ENCODE measurements around the gene WDR55.
"Not testable (repeated sequence)": the region's sequence is repeated elsewhere in the genome, so short reads cannot be mapped to it uniquely, and the experiment has no call there.

WDR55 gene

GRCh38 chr5:140635291-140636257 is 29.1 kb upstream of the WDR55 start:
- Mint-ChIP-seq H3K36me3 (no peaks in the 10 kb centered on the region), H3K4me1 (peaks cover 31% of the 10 kb centered on the region), H3K4me3 (no peak overlapping the region), H3K9me3 (no peaks in the 10 kb centered on the region), H3K27ac (no peak overlapping the region), H3K27me3 (peaks cover 3% of the 10 kb centered on the region)
- no peak for DNase-seq (ENCODE audit: low spot score in 2 of 2)
- ATAC-seq (ENCODE audit: low read depth) = no peak

- H3K4me1 Mint-ChIP-seq = peaks cover 30% of the 10 kb centered on the region
These were observed 27.2 kb upstream of the WDR55 start for GRCh38 chr5:140637371-140638100.

GRCh38 chr5:140638898-140639147 is 25.9 kb upstream of the WDR55 start:
- not testable (repeated sequence) for H3K9me3 Mint-ChIP-seq; H3K36me3 Mint-ChIP-seq; ATAC-seq (ENCODE audit: low read depth); DNase-seq (ENCODE audit: low spot score in 2 of 2); H3K27me3 Mint-ChIP-seq
- peak overlapping the region; percentile 92 for H3K27ac Mint-ChIP-seq
- peaks cover 21% of the 10 kb centered on the region for H3K4me1 Mint-ChIP-seq
- peak overlapping the region; percentile 94 for H3K4me3 Mint-ChIP-seq

More at GRCh38 chr5:140637371-140638100, 27.2 kb upstream of the WDR55 start:
- Mint-ChIP-seq H3K4me3 (no peak overlapping the region), H3K9me3 (no peaks in the 10 kb centered on the region), H3K27ac (peak overlapping the region; percentile 65), H3K36me3 (no peaks in the 10 kb centered on the region), H3K27me3 (no peaks in the 10 kb centered on the region)
- DNase-seq (ENCODE audit: low spot score in 2 of 2) (no peak), ATAC-seq (ENCODE audit: low read depth) (no peak)

GRCh38 chr5:140639148-140639981 is 25.3 kb upstream of the WDR55 start, which contains the start of gene TMCO6:
Gene TMCO6, plus strand, starts transcription at chr5:140639451. Its CDS starts 77 bp downstream, at chr5:140639528.
- no peaks in the 10 kb centered on the region for H3K9me3 Mint-ChIP-seq
- H3K27me3 Mint-ChIP-seq = no peaks in the 10 kb centered on the region
- peak within 1 kb of the TSS; percentile 94 for H3K4me3 Mint-ChIP-seq
- peaks cover 5% of the 10 kb centered on the region for H3K36me3 Mint-ChIP-seq
- H3K4me1 Mint-ChIP-seq = peaks cover 18% of the 10 kb centered on the region
- DNase-seq (ENCODE audit: low spot score in 2 of 2) (peak; percentile 86 to 91), ATAC-seq (ENCODE audit: low read depth) (peak; percentile 95)
- H3K27ac Mint-ChIP-seq = peak within 1 kb of the TSS; percentile 92

DNA sequence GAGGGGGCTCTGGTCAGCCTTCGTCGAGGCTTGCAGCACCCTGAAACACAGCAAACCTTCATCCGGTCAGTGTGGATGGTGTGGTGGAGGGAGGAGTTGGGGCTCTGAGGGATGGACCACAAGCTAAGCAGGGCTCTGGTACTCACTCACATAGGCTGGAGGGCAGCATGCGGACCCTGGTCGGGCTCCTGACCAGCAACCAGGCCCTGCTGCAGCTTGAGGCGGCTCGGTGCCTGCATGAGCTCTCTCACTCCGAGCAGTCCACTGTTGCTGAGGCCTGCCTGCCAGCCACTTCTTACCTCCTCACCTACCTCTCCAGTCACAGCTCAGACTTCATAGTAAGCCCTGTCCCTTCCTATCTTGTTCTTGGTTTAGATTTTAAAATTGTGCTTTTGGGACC is 23.0 kb upstream of the WDR55 start:
- DNase-seq (ENCODE audit: low spot score in 2 of 2) (no peak), ATAC-seq (ENCODE audit: low read depth) (no peak)
- H3K9me3 Mint-ChIP-seq = no peaks in the 10 kb centered on the region
- H3K36me3 Mint-ChIP-seq = peaks cover 8% of the 10 kb centered on the region
- peaks cover 22% of the 10 kb centered on the region for H3K4me1 Mint-ChIP-seq
- no peaks in the 10 kb centered on the region for H3K27me3 Mint-ChIP-seq
- no peak overlapping the region for H3K27ac Mint-ChIP-seq
- H3K4me3 Mint-ChIP-seq = no peak overlapping the region

GRCh38 chr5:140642718-140643117 is 22.0 kb upstream of the WDR55 start:
- DNase-seq (ENCODE audit: low spot score in 2 of 2) (no peak), ATAC-seq (ENCODE audit: low read depth) (no peak)
- H3K36me3 Mint-ChIP-seq = peaks cover 9% of the 10 kb centered on the region
- no peaks in the 10 kb centered on the region for H3K27me3 Mint-ChIP-seq
- H3K27ac Mint-ChIP-seq = no peak overlapping the region
- peaks cover 25% of the 10 kb centered on the region for H3K4me1 Mint-ChIP-seq
- H3K4me3 Mint-ChIP-seq = no peak overlapping the region
- H3K9me3 Mint-ChIP-seq = no peaks in the 10 kb centered on the region

DNA sequence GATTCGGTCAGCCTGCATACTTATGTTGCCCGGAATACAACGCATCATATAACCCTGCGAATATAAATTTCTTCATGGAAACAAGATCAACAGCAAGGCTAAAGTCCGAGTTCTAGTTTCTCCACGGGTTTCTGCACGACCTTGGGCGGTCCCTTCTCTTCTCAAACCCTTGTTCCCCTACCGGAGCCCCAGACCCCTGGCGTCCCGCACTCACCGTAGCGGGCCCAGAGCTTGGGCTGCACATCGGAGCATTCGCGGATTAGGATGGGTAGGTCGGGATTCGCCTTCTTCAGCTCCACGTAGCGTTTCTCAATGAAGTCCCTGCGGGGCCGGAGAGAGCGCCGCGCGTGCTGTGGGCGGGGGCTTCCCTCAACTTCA is 17.7 kb upstream of the WDR55 start:
- no peak for DNase-seq (ENCODE audit: low spot score in 2 of 2)
- Mint-ChIP-seq H3K4me3 (peak overlapping the region; percentile 100), H3K9me3 (no peaks in the 10 kb centered on the region), H3K27ac (peak overlapping the region; percentile 100), H3K4me1 (peaks cover 17% of the 10 kb centered on the region), H3K36me3 (peaks cover 19% of the 10 kb centered on the region), H3K27me3 (no peaks in the 10 kb centered on the region)
- ATAC-seq (ENCODE audit: low read depth) = peak; percentile 7

DNA sequence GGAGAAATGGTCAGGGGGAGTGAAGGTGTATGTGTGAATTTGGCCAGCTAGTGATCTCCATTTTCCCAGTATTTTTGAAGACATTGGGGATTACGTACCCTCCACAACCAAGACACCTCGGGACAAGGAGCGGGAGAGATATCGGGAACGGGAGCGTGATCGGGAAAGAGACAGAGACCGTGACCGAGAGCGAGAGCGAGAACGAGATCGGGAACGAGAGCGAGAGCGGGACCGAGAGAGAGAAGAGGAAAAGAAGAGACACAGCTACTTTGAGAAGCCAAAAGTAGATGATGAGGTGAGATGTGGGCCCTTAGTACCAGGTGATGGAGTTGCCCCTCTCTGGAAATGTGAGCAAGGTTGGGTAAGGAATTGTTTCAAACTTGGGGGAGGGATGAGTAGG is 5.8 kb upstream of the WDR55 start:
- peaks cover 47% of the 10 kb centered on the region for H3K36me3 Mint-ChIP-seq
- H3K4me1 Mint-ChIP-seq = no peaks in the 10 kb centered on the region
- no peaks in the 10 kb centered on the region for H3K9me3 Mint-ChIP-seq
- H3K27me3 Mint-ChIP-seq = no peaks in the 10 kb centered on the region
- ATAC-seq (ENCODE audit: low read depth) (no peak), DNase-seq (ENCODE audit: low spot score in 2 of 2) (no peak)
- H3K4me3 Mint-ChIP-seq = no peak overlapping the region
- no peak overlapping the region for H3K27ac Mint-ChIP-seq

DNA sequence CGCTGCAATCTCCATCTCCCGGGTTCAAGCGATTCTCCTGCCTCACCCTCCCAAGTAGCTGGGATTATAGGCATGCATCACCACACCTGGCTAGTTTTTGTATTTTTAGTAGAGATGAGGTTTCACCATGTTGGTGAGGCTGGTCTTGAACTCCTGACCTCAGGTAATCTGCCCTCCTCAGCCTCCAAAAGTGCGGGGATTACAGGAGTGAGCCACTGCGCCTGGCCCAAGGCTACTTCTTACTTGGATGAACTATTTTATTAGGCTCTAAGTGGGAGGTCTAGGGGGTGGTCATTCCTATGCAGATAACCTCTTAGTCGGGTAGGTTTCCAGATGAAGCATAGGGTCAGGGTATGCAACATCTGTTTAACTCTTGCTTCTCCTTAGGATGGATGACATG is 4.3 kb upstream of the WDR55 start:
- DNase-seq (ENCODE audit: low spot score in 2 of 2); H3K4me3 Mint-ChIP-seq; H3K27me3 Mint-ChIP-seq; H3K9me3 Mint-ChIP-seq; ATAC-seq (ENCODE audit: low read depth); H3K27ac Mint-ChIP-seq; H3K4me1 Mint-ChIP-seq: not testable (repeated sequence)
- peaks cover 38% of the 10 kb centered on the region for H3K36me3 Mint-ChIP-seq

DNA sequence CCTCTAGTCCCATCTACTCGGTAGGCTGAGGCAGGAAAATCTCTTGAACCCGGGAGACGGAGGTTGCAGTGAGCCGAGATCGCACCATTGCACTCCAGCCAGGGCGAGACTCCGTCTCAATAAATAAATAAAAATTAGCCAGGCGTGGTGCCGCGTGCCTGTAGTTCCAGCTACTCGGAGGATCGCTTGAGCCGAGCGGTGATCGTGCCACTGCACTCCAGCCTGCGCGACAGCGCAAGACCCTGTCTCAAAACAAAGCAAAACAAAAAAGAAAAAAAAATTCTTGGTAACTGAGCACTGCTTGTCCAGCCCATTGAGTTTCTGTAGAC is 710 bp upstream of the WDR55 start:
- Mint-ChIP-seq H3K27me3 (no peaks in the 10 kb centered on the region), H3K27ac (peak overlapping the region; percentile 95), H3K36me3 (peaks cover 35% of the 10 kb centered on the region), H3K9me3 (peaks cover 2% of the 10 kb centered on the region), H3K4me3 (peak overlapping the region; percentile 98), H3K4me1 (peaks cover 24% of the 10 kb centered on the region)
- ATAC-seq (ENCODE audit: low read depth) (no peak), DNase-seq (ENCODE audit: low spot score in 2 of 2) (no peak)

DNA sequence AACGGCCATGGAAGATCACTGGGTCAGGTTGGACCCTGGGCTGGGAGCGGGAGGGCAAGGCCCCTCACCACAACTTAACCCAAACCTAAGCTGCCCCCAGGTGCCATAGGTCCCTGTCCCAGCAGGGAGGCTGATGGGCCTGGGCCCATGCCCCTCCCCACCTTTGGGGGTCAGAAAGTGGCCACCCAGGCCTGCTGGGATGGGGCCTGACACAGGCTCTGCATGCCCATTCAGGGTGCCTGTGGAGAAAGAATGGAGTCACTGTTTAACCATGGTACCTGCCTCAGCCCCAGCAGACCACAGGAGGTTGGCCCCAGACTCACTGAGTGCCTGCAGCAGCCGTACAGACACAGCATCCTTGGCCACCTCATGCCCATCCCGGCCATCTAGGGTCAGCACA is 6.3 kb downstream of the WDR55 start:
- H3K27ac Mint-ChIP-seq; DNase-seq (ENCODE audit: low spot score in 2 of 2); ATAC-seq (ENCODE audit: low read depth); H3K9me3 Mint-ChIP-seq; H3K4me3 Mint-ChIP-seq; H3K27me3 Mint-ChIP-seq: not testable (repeated sequence)
- Mint-ChIP-seq H3K4me1 (peaks cover 17% of the 10 kb centered on the region), H3K36me3 (peaks cover 26% of the 10 kb centered on the region)

DNA sequence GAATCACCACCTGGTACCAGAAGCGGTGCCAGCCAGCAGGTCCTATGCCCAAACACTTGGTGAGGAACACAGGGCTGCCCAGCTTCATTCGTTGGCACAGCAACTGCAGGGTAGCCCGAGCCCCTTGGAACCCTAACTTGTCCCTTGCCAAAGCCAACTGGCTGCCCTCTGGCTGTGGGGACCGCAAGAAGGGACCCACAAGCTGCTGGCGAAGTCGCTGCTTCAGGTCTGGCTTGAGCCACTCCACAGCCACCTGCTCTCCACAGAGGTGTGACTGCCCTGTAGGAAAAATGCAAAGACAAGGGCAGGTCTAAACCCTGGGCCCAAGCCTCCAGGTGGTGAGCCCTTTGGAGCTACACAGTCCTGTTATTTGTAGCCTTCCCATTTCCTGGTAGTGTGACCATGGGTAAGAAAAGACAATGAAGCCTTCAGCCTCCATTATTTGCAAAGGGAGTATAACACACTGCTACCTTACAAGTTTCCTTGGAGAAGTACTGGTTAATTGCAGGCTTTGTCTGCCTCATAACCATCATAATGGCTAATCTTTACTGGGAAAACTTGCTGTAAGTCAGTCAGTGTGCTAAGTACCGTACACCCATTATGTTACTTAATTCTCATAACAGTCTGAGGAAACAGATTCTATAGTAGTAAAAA is 6.9 kb downstream of the WDR55 start:
- no peak for DNase-seq (ENCODE audit: low spot score in 2 of 2)
- Mint-ChIP-seq H3K27me3 (no peaks in the 10 kb centered on the region), H3K27ac (no peak overlapping the region), H3K36me3 (peaks cover 27% of the 10 kb centered on the region), H3K9me3 (no peaks in the 10 kb centered on the region), H3K4me1 (peaks cover 14% of the 10 kb centered on the region), H3K4me3 (no peak overlapping the region)
- ATAC-seq (ENCODE audit: low read depth) = no peak

- H3K9me3 Mint-ChIP-seq = no peaks in the 10 kb centered on the region
- H3K27me3 Mint-ChIP-seq = no peaks in the 10 kb centered on the region
- ATAC-seq (ENCODE audit: low read depth) (no peak), DNase-seq (ENCODE audit: low spot score in 2 of 2) (no peak)
- peaks cover 4% of the 10 kb centered on the region for H3K4me1 Mint-ChIP-seq
- no peak overlapping the region for H3K4me3 Mint-ChIP-seq
- H3K27ac Mint-ChIP-seq = no peak overlapping the region
- H3K36me3 Mint-ChIP-seq = peaks cover 31% of the 10 kb centered on the region
These were observed 7.9 kb downstream of the WDR55 start for GRCh38 chr5:140672455-140673186.

All from memory B cell (primary cell).